NCI-H82 treated with DMSO at 0.1 percent for 48 hours (cell line): ENCODE data around the gene NRSN2.
"Not testable (repeated sequence)": the region's sequence is repeated elsewhere in the genome, so short reads cannot be mapped to it uniquely, and the experiment has no call there.

Experiments
- DNase-seq: peaks from one replicate; lab custom pipeline; 2025; ENCODE audit not compliant: unreplicated experiment; lab: John Stamatoyannopoulos, UW

NRSN2 gene

DNA sequence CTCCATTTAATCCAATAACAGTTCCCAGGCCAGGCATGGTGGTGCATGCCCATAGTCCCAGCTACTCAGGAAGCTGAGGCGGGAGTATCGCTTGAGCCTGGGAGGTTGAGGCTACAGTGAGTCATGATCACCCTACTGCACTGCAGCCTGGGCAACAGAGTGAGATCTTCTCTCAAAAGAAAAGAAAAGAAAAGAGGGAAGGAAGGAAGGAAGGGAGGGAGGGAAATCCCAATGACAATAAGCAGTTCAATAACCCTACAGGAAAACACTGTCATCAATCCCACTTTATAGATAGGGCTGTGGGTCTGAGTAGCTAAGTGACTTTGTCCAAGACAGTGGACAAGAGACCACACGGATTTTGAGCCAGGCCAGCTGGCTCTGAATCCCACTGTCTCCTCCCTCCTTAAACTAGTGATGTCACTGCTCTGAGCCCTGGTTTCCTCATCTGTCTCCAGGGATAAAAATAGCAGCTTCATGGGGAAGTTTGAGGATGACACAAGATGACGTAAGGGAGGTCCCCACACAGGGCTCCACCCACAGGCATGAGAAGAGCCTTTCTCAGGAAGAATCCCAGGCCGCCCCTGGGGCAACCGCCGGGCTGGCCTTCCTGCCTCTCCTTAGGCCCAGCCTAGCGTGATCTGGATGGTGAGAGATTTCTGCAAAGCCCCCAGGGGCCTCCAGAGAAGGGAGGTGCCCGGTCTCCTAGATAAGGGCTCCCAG lies 26.4 kb downstream of the NRSN2 start:
- peak; percentile 41 for DNase-seq

DNA sequence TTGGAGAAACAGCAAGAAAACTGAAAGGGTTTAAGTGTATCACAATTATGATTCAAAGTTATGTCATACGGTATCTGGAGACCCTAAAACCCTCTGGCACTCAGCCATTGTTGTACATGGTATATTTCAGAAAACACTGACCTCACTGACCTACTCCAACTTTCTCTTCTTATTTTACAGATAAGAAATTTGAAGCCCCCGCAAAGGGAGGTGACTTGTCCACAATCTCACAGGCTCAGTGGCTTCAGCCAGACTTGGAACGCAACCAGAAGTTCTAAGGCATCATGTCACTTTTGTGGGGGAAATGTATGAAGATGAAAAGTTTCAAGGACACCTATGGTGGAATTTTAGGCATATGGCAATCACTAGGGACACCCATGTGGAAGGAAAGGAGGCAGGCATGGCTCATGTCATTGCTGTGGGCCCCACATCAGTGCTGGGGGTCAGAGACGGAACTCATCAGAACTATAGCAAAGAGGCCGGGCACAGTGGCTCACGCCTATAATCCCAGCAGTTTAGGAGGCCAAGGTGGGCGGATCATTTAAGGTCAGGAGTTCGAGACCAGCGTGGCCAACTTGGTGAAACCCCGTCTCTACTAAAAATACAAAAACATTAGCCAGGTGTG lies 28.5 kb downstream of the NRSN2 start:
- no peak for DNase-seq

DNA sequence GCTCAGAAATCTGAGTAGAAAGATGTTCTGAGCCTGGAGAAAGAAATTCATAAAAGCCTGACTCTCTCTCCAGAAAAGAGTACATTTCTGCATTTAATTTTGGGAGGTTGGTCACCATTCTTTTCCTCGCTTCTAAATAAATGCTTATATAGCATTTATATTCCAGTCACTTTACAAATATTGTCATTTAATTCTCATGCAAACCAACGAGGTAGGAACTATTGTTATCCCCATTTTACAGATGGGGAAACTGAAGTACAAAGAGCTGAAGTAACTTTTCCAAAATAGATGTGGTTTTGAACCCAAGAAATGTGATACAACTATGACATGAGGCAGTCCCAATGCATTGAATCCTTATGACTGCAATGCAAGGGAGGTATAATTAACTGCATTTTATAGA lies 29.2 kb downstream of the NRSN2 start:
- DNase-seq, result no peak

DNA sequence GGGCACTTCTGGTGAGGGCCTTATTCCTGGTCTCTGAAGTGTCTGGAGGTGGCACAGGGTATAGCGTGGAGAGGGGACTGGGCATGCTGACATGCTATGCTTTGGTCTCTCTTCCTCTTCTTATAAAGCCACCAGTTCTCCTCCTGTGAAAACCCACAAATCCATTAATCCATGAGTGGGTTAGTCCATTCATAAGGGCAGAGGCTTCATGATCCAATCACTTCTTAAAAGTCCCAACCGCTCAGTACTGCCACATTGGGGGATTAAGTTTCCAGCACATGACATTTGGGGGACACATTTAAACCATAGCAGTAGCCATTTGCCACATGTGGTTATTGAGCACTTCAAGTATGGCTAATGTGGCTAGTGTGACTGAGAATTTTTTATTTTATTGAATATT lies 29.8 kb downstream of the NRSN2 start:
- DNase-seq, result peak; percentile 76

DNA sequence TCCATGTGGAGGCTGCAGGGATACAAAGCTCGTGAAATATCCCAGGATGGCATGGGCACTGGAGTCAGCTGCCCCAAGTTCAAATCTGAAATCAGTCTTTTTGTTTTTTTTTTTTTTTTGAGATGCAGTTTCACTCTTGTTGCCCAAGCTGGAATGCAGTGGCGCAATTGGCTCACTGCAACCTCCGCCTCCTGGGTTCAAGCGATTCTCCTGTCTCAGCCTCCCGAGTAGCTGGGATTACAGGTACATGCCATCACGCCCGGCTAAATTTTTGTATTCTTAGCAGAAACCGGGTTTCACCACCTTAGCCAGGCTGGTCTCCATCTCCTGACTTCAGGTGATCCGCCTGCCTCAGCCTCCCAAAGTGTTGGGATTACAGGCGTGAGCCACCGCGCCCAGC lies 30.7 kb downstream of the NRSN2 start:
- DNase-seq, result not testable (repeated sequence)

DNA sequence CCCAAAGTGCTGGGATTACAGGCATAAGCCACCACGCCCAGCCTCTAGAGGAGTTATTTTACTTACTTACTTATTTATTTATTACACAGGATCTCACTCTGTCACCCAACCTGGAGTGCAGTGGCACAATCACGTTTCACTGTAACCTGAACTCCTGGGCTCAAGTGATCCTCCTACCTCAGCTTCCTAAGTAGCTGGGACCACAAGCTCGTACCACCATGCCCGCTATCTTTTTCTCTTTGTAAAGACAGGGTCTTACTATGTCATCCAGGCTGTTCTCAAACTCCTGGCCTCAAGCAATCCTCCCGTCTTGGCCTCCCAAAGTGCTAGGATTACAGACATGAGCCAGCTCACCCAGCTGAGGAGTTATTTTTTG lies 32.0 kb downstream of the NRSN2 start:
- no peak for DNase-seq

DNA sequence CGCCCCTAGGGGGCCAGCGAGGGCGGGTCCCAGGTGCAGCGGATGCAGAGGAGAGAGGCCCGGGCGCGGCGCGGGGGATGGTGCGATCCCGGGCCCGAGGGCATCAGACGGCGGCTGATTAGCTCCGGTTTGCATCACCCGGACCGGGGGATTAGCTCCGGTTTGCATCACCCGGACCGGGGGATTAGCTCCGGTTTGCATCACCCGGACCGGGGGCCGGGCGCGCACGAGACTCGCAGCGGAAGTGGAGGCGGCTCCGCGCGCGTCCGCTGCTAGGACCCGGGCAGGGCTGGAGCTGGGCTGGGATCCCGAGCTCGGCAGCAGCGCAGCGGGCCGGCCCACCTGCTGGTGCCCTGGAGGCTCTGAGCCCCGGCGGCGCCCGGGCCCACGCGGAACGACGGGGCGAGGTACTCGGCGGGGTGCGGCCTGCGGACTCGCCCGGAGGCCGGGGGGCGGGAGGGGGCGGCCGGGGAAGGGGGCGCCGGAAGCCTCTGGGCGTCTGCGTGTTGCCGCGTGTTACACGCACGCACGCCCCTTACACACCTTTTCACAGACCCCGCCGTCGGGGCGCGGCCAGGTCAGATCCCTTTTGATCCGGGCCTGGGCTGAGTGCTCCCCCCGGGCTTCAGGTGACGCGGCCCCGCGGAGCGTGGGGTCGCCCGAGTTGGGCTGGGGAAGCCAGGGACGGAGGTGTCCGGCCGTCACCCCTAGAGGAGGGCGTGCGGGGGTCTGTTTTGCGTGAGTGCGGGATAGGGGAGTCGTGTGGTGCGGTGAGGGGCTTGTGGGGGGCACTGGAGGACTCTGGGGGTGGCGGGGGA lies 34.1 kb downstream of the NRSN2 start:
- peak; percentile 15 for DNase-seq

DNA sequence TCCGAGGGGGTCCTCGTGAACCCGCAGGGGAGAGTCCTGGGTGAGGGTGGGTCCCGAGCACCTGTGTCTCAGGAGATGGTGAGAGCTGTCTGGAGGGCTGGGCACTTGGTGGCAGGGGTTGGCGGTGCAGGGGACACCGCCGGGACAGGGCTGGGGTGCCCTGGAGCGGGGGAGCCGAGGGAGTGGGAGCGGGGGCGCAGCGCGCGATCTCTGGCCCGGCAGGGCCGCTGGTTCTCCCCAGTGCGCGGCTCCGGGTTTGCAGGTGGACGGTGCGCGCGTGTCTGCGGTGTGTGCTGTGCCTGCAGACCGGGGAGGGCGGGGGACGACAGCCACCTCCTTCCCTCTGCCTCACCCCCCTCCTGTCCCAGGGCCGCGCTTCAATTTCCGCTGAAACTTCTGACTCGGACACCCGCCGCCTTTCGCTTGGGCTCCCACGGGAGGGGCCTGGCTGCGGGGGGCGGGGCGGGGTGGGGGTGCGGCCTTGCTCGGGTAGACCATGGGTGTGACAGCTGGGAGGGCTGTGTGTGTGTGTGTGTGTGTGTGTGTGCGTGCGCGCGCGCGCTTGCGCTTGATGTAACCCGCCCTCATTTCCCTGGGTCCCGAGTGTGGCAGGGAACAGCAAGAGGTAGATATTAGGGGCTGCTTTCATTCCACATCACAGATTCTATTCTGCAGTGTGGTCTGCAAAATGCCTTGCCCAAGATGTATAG lies 34.8 kb downstream of the NRSN2 start:
- peak; percentile 82 for DNase-seq

DNA sequence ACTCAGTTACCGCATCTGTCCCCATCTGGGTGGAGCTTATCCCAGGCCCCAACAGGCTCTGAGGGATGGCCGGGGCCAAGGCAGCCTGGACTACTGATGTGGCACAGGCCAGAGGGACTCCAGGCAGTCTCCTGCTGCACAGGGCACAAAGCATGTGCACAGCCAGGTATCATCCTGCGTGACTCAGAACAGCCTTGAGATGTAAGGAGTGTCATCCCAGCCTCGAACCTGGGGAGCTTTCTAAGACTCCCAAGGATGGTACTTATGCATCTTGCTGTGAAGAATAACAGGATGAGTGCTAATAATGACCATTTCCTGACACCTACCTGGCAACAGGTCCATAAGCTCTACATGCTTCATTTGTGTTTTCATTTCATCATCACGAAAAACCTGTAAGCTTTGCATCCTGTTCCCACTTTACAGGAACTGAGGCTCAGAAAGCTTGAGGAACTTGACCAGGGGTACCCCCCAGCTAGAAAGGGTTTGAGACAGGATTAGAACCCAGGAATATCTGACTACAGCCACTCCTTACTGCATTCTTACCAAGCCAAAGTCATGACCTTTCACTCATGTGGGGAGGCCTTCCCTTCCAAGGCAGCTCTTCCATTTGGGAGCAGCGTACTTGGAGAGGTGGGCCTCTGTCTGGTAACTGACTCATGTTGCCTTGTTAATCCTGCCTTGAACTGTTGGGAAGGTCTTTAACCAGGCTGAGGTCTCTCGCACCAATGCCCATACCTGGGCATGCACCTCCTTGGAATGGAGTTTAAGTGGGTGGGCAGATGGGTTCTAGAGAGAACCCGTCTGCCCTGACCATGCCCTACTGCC lies 35.6 kb downstream of the NRSN2 start:
- no peak for DNase-seq

DNA sequence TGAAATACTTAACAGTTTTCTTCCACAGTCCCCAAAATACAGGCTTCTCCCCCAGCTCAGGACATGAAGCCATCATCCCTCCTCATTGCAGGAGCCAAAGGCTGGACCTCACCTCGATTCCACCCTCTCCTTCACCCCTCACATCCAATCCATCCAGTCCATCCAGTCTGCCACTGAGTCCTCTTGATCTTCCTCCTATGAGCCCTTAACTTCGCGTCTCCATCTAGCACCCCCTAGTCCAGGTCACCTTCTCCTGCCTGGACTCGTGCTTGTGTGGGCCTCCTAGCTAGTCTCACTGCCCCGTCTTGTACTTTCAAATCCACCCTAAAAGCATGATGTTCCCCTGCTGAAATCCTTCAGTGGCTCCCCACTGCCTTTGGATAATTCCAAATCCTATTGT lies 37.0 kb downstream of the NRSN2 start:
- DNase-seq, result no peak

DNA sequence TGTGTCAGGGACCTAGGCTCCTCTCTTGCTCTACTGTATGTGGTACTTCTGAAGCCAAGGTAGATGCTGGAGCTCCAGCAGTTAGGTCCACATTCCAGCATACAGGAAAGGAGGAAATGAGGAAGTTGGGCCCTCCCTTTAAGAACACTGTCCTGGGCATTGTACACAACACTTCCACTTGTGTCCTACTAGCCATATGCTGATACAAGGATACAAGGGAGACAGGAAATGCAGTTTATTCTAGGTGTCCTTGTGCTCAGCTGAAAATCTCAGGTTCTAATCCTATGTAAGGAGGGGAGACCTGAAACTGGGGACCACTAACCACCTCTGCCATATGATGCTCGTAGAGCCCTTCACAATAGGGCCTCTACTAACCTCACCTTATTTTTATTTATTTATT lies 37.8 kb downstream of the NRSN2 start:
- no peak for DNase-seq

DNA sequence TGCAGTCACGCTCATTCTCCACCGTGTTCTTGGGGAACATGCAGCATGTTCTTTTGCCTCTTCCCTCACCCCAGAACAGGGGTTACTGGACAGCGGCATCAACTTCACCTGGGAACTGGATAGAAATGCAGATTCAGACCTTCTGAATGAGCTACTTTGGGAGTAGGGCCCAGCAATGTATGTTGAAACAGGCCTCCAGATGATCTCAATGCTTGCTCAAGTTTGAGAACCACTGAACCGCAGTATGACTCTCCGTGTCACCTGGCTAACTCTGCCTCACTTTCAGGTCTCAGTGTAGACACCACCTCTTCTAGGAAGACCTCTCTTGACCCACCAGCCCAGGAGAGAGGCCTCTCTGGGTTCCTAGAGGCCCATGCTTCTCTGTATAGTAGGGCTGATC lies 38.5 kb downstream of the NRSN2 start:
- no peak for DNase-seq

DNA sequence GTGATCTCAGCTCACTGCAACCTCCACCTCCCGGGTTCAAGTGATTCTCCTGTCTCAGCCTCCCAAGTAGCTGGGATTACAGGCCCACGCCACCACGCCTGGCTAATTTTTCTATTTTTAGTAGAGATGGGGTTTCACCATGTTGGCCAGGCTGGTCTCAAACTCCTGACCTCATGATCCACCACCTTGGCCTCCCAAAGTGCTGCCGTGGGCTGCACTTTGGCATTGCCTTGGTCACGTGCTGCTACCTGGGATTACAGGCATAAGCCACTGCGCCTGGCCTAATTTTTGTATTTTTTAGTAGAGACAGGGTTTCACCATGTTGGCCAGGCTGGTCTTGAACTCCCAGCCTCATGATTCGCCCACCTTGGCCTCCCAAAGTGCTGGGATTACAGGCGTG lies 39.7 kb downstream of the NRSN2 start:
- not testable (repeated sequence) for DNase-seq

DNA sequence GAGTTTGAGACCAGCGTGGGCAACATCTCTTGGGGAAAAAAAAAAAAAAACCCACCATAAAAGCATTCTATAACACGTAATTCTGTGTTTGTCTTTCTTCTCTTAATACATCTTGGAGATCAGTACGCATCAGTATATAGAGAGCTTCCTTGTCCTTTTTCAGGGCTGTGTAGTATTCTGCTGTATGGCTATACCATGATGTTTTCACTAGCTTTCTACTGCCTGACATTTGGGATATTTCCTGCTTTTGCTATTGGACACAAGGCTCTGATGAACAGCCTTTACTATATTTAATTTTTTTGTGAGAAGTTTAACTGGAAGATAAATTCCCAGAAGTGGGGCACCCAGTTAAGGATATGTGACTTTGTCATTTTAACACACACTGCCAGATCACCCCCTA lies 40.6 kb downstream of the NRSN2 start:
- no peak for DNase-seq

DNA sequence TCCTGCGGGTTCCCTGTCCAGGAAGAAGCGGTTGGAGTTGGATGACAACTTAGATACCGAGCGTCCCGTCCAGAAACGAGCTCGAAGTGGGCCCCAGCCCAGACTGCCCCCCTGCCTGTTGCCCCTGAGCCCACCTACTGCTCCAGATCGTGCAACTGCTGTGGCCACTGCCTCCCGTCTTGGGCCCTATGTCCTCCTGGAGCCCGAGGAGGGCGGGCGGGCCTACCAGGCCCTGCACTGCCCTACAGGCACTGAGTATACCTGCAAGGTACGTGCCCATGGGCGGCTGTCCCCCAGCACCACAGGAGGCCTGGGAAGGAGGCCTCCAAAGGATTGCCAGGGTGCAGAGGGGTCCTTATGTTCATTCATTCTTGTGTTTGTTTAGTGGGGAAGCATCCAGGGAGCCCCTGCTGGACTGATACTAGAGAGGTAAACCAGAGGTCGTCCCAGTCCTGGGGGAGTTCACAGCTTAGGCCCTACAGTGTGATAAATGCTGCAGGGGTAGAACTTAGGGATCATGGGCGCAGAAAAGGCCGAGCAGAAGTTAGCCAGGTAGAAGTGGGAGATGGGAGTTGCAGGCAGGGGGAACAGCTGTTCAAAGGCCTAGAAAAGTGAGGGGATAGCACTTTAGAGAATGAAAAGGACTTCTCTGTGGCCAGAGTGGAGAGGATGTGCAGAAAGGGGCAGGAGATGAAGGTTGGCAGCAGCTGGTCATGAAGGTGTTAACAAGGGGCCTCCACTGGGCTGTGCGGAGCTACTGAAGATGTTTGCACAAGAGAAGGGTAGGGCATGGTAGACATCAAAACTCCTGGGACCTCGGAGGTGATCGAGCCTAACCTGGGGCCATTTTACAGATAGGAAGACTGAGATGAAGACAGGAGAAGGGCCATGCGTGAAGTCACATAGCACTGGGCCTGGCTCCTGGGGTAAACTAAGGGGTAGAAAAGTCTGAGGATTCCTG lies 41.4 kb downstream of the NRSN2 start:
- no peak for DNase-seq

DNA sequence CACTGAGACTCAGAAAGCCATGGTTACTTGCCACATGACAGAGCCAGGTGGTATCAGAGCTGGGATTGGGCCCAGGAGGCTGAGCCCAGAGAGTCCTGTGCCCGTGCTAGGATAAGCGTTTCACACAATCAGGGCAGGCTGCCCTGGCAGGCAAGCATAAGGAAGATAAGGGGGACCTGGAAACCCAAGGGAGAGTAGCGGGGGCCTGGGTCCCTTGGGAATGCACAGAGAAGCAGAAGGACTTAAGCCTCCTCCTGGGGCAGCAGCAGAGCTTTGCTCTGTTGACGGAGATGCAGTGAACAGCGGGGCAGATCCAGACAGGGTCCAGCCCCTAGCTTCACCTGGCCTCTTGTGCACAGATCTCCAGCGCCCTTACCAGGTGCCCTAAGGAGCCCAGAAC lies 42.3 kb downstream of the NRSN2 start:
- DNase-seq, result no peak

DNA sequence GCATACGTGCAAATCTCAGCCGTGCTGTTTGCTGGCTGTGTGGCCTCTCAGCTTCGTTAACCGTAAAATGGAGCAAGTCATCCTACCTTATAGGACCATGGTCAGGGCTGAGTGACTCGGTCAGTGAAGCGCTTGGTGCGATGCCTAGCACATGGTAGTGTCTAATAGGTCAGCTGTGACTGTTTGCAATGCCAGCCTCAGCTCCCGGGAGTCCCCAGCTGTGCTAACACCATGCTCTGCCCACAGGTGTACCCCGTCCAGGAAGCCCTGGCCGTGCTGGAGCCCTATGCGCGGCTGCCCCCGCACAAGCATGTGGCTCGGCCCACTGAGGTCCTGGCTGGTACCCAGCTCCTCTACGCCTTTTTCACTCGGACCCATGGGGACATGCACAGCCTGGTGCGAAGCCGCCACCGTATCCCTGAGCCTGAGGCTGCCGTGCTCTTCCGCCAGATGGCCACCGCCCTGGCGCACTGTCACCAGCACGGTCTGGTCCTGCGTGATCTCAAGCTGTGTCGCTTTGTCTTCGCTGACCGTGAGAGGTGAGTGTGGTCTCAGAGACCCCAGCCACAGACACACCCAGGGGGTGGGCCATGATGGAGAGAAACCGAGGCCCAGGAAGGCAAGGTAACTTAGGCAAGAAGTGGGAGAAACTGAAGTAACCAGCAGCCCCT lies 44.3 kb downstream of the NRSN2 start:
- no peak for DNase-seq

DNA sequence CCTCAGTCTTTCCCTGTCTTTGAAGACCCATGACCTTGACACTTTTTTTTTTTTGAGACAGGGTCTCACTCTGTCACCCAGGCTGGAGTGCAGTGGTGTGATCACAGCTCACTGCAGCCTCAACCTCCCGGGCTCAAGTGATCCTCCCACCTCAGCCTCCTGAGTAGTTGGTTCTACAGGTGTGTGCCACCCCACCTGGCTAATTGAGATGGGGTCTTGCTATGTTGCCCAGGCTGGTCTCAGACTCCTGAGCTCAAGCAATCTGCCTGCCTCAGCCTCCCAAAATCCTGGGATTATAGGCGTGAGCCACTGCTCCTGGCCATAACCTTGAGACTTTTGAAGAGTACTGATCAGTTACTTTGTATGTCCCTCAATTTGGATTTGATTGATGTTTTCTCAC lies 46.4 kb downstream of the NRSN2 start:
- DNase-seq, result not testable (repeated sequence)

DNA sequence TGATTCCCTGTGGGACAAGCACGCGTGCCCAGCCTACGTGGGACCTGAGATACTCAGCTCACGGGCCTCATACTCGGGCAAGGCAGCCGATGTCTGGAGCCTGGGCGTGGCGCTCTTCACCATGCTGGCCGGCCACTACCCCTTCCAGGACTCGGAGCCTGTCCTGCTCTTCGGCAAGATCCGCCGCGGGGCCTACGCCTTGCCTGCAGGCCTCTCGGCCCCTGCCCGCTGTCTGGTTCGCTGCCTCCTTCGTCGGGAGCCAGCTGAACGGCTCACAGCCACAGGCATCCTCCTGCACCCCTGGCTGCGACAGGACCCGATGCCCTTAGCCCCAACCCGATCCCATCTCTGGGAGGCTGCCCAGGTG lies 49.3 kb downstream of the NRSN2 start:
- no peak for DNase-seq
